Measurements from ENCODE around the gene PRMT7. TPM values are rescaled to one million over a fixed set of nuclear protein-coding genes. Genes with fewer than 3 reads are reported as not detected.

The PRMT7 gene
- total RNA-seq, 3 donors from 2014 or later: 31.0 to 42.2 (median 41.0) TPM

DNA sequence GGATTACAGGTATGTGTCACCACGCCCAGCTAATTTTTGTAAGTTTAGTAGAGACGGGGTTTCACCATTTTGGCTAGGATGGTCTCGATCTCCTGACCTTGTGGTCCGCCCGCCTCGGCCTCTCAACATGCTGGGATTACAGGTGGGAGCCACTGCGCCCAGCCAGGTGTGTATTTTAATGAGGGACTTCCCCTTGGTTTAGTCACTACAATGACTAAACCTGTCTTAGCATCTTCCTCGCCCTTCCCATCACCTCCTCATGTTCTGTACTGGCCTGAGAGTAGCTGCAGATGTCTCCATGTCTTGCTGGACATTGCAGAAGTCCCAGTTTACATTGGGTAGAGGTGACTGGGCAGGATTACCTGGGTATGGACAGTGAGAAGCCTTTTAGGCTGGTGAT is 36.9 kb upstream of the PRMT7 start:
- TF ChIP-seq CTCF (IDR thresholded peaks at IDR 0.05): no peak
- no peak for DNase-seq
- intact Hi-C loops (cut with DNase I, micrococcal nuclease): no loop called here
- peaks cover 22% of the 10 kb centered on the region for H3K4me1 ChIP-seq (ENCODE audit: low read depth)
- H3K4me3 ChIP-seq: no peak overlapping the region
- no peaks in the 10 kb centered on the region for H3K36me3 ChIP-seq (ENCODE audit: low read depth)
- no peaks in the 10 kb centered on the region for H3K9me3 ChIP-seq
- no peak for ATAC-seq

GRCh38 chr16:68274441-68274840 is 36.4 kb upstream of the PRMT7 start:
- intact Hi-C loops (cut with DNase I, micrococcal nuclease): no loop called here
- TF ChIP-seq CTCF (IDR thresholded peaks at IDR 0.05): no peak
- no peaks in the 10 kb centered on the region for H3K36me3 ChIP-seq (ENCODE audit: low read depth)
- no peak for DNase-seq
- H3K4me1 ChIP-seq (ENCODE audit: low read depth): peaks cover 17% of the 10 kb centered on the region
- H3K9me3 ChIP-seq: no peaks in the 10 kb centered on the region
- no peak for ATAC-seq
- no peak overlapping the region for H3K4me3 ChIP-seq

DNA sequence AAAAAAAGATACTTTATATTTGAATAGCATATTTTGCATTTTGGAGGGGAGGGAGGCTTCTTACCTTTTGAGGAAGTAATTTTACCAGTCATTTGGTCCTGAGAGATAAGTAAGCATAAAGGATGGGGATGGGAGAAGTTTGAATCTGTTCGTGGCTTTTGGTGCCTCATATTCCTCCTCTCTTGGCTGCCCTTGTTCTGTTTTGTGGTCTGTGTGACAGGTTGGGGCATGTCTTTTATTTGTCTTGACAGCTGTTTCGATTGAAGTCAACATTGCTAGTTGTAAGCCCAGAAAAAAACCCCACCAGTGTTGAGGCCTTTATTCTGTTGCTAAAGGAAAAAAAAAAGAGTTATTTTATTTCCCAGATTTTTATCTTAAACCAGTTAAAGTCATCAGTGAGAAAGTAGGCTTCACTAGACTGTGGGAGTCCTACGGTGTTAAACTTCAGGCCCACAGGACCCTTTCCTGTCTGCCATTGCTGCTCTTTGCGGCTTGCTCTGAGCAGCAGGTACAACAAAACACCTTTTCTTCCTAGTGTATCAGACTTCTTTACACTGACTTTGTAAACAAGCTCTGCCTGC is 35.1 kb upstream of the PRMT7 start:
- DNase-seq (no peak), ATAC-seq (peak; percentile 53)
- no peak overlapping the region for H3K4me3 ChIP-seq
- no peaks in the 10 kb centered on the region for H3K36me3 ChIP-seq (ENCODE audit: low read depth)
- H3K9me3 ChIP-seq: no peaks in the 10 kb centered on the region
- H3K4me1 ChIP-seq (ENCODE audit: low read depth): peaks cover 17% of the 10 kb centered on the region
- TF ChIP-seq CTCF (IDR thresholded peaks at IDR 0.05): no peak
- intact Hi-C loops (cut with DNase I, micrococcal nuclease): no loop called here

DNA sequence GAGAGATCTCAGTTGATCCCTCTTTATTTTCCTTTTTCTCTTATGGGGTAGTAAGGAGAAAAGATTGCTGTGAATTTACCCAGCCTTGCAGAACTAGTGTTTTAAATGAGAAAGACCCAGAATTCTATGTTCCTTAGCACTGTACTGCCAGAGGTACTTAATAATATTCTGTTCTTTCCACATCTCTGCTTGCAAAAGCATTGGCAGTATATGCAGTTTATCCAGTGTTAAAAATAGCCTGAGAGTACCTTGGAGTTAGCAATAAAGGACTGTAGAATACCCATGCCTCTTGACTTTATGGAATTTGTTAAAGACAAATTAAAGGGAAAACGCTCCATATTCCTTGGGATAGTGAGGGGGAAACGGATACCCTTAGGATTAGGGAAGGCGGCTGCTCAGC is 34.6 kb upstream of the PRMT7 start:
- no peaks in the 10 kb centered on the region for H3K36me3 ChIP-seq (ENCODE audit: low read depth)
- no peak for TF ChIP-seq CTCF (IDR thresholded peaks at IDR 0.05)
- H3K4me3 ChIP-seq: no peak overlapping the region
- no peak for DNase-seq
- no peak for ATAC-seq
- no peaks in the 10 kb centered on the region for H3K9me3 ChIP-seq
- intact Hi-C loops (cut with DNase I, micrococcal nuclease): no loop called here
- peaks cover 21% of the 10 kb centered on the region for H3K4me1 ChIP-seq (ENCODE audit: low read depth)

GRCh38 chr16:68279726-68280558 is 30.9 kb upstream of the PRMT7 start:
- Histone ChIP-seq H3K4me3 (no peak overlapping the region), H3K4me1 (ENCODE audit: low read depth) (peaks cover 8% of the 10 kb centered on the region), H3K9me3 (no peaks in the 10 kb centered on the region), H3K36me3 (ENCODE audit: low read depth) (no peaks in the 10 kb centered on the region)
- TF ChIP-seq CTCF (IDR thresholded peaks at IDR 0.05): no peak
- intact Hi-C loops (cut with DNase I, micrococcal nuclease): no loop called here
- ATAC-seq (peak; percentile 44), DNase-seq (peak in 1 of 3 donors; percentile 50)

All from mucosa of descending colon (tissue), 3 donors.